OCI-LY7 (cell line): ENCODE measurements around the gene CNTN2. TPM values are rescaled to one million over a fixed set of nuclear protein-coding genes. Genes with fewer than 3 reads are reported as not detected.

Source experiments
- BruUV-seq: library from RNA; stranded (reverse); fragments of 400-500 nt; replicated peaks from 2 replicates; lab custom pipeline; 2021; lab: Mats Ljungman, UMichigan
- CTCF ChIA-PET: fragments of 300-600 bp; sonication (Branson Sonifier 250); formaldehyde crosslinking; loops from one replicate; lab custom pipeline; 2022; ENCODE audit warnings: antibody characterized with exemption; ENCODE audit not compliant: unreplicated experiment; lab: Charles Lee
- POLR2A ChIA-PET: fragments of 300-600 bp; sonication (Branson Sonifier 250); formaldehyde crosslinking; loops from one replicate; lab custom pipeline; 2022; ENCODE audit warnings: antibody characterized with exemption; lab: Charles Lee
- DNase-seq: peaks from one replicate; pipeline ENCODE4 v3.0.0-alpha.2; 2015; ENCODE audit warnings: low spot score
- H2AFZ ChIP-seq: fragments of 200-600 bp; sonication (generic), shearing (Covaris generic); 2 replicates; pipeline ENCODE4 v1.6.1; 2014; ENCODE audit warnings: mild to moderate bottlenecking, antibody characterized with exemption, low read length, moderate library complexity
- H3K27ac ChIP-seq: fragments of 200-600 bp; sonication (generic); 2 replicates; pipeline ENCODE4 v1.5.1; 2014; ENCODE audit warnings: mixed run types, low read depth, mild to moderate bottlenecking, moderate library complexity, low read length, inconsistent platforms; ENCODE audit not compliant: poor library complexity, severe bottlenecking
- H3K36me3 ChIP-seq: fragments of 200-600 bp; sonication (generic); 2 replicates; pipeline ENCODE4 v1.6.1; 2014; ENCODE audit warnings: mild to moderate bottlenecking, antibody characterized with exemption, low read length, moderate library complexity, mixed read lengths; ENCODE audit not compliant: insufficient read depth
- H3K4me1 ChIP-seq: fragments of 200-600 bp; sonication (generic); 2 replicates; pipeline ENCODE4 v1.5.1; 2014; ENCODE audit warnings: mild to moderate bottlenecking, low read length; ENCODE audit not compliant: insufficient read depth, poor library complexity, severe bottlenecking
- H3K4me2 ChIP-seq: fragments of 200-600 bp; sonication (generic); 2 replicates; pipeline ENCODE4 v1.6.1; 2014; ENCODE audit warnings: mild to moderate bottlenecking, low read length
- H3K4me3 ChIP-seq: fragments of 200-600 bp; sonication (generic); 2 replicates; pipeline ENCODE4 v1.5.1; 2014; ENCODE audit warnings: mild to moderate bottlenecking, low read depth, low read length; ENCODE audit not compliant: poor library complexity, severe bottlenecking
- H3K79me2 ChIP-seq: fragments of 200-600 bp; sonication (generic); 2 replicates; pipeline ENCODE4 v1.6.1; 2016; ENCODE audit warnings: low read depth, mild to moderate bottlenecking, low read length, moderate library complexity, mixed read lengths; ENCODE audit not compliant: insufficient read depth
- H3K9me2 ChIP-seq: fragments of 200-600 bp; sonication (generic); 2 replicates; pipeline ENCODE4 v1.6.1; 2016; ENCODE audit warnings: mild to moderate bottlenecking, low read length, mixed read lengths; ENCODE audit not compliant: insufficient read depth
- H3K9me3 ChIP-seq: fragments of 200-600 bp; sonication (generic); 2 replicates; pipeline ENCODE4 v1.6.1; 2014; ENCODE audit warnings: mild to moderate bottlenecking, mixed run types, low read length, mixed read lengths
- H4K20me1 ChIP-seq: fragments of 200-600 bp; sonication (generic); 2 replicates; pipeline ENCODE4 v1.6.1; 2014; ENCODE audit warnings: mild to moderate bottlenecking, antibody characterized with exemption, low read length, moderate library complexity, mixed read lengths; ENCODE audit not compliant: insufficient read depth
- EZH2phosphoT487 ChIP-seq: fragments of 200-600 bp; sonication (generic); IDR thresholded peaks from 2 replicates; pipeline ENCODE4 v1.6.1; 2018; ENCODE audit warnings: low read depth, borderline replicate concordance, mild to moderate bottlenecking, mixed run types, antibody characterized with exemption, low read length, moderate library complexity, mixed read lengths
- intact Hi-C: fragments of 100-400 bp; cut with micrococcal nuclease; formaldehyde crosslinking; loops from one replicate; pipeline ENCODE4 v1.10.0; 2022; ENCODE audit not compliant: unreplicated experiment
- total RNA-seq, 2 experiments: library from RNA; depleted of rRNA in 1 of 2; stranded (reverse); fragments of >200 nt in 1 of 2; shearing (Covaris generic) in 1 of 2; gene quantifications; 2 replicates each; pipeline ENCODE4 v1.2.3, GENCODE V29; 2014 to 2022
- TF ChIP-seq, protein P1 (sequence below): fragments of 200-600 bp; sonication (generic); conservative IDR thresholded peaks from 2 replicates; pipeline ENCODE4 v1.5.1; 2014; ENCODE audit warnings: mild to moderate bottlenecking, antibody characterized with exemption, low read length, moderate library complexity, mixed read lengths

Gene CNTN2
- total RNA-seq, 2 experiments from 2014 or later, result not detected

DNA sequence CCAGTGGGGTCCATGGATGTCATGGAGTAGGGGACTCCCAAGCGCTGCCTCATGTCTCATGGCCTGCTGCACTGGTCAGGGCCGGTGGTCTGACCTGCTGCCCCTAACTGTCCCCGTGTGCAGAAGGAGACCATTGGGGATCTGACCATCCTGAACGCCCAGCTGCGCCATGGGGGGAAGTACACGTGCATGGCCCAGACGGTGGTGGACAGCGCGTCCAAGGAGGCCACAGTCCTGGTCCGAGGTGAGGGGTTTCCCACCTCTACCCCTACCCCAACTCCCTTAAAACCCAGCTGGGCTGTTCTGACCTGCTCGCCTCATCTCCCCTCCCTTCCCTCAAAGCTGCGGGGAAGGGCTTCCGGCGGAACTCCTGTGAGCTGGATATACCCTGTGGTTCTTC, 22.7 kb downstream of the CNTN2 start:
- Histone ChIP-seq H4K20me1 (no peaks in the 10 kb centered on the region), H3K4me1 (no peaks in the 10 kb centered on the region), H3K27ac (no peak overlapping the region), H3K4me2 (no peak overlapping the region), H3K36me3 (no peaks in the 10 kb centered on the region), H3K79me2 (no peaks in the 10 kb centered on the region), H3K9me2 (no peaks in the 10 kb centered on the region), H3K9me3 (no peaks in the 10 kb centered on the region), H3K4me3 (no peak overlapping the region), H2AFZ (no peak overlapping the region)
- intact Hi-C loops, result loop anchor here (10.0 kb wide), 1 partner anchor 189 kb away; no protein-coding TSS in a partner anchor
- CTCF ChIA-PET, result no interaction called here
- no peak for DNase-seq
- TF ChIP-seq, protein P1, sequence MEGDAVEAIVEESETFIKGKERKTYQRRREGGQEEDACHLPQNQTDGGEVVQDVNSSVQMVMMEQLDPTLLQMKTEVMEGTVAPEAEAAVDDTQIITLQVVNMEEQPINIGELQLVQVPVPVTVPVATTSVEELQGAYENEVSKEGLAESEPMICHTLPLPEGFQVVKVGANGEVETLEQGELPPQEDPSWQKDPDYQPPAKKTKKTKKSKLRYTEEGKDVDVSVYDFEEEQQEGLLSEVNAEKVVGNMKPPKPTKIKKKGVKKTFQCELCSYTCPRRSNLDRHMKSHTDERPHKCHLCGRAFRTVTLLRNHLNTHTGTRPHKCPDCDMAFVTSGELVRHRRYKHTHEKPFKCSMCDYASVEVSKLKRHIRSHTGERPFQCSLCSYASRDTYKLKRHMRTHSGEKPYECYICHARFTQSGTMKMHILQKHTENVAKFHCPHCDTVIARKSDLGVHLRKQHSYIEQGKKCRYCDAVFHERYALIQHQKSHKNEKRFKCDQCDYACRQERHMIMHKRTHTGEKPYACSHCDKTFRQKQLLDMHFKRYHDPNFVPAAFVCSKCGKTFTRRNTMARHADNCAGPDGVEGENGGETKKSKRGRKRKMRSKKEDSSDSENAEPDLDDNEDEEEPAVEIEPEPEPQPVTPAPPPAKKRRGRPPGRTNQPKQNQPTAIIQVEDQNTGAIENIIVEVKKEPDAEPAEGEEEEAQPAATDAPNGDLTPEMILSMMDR, result no peak
- TF ChIP-seq EZH2phosphoT487, result no peak
- no TSS peak for BruUV-seq
- POLR2A ChIA-PET, result no interaction called here

DNA sequence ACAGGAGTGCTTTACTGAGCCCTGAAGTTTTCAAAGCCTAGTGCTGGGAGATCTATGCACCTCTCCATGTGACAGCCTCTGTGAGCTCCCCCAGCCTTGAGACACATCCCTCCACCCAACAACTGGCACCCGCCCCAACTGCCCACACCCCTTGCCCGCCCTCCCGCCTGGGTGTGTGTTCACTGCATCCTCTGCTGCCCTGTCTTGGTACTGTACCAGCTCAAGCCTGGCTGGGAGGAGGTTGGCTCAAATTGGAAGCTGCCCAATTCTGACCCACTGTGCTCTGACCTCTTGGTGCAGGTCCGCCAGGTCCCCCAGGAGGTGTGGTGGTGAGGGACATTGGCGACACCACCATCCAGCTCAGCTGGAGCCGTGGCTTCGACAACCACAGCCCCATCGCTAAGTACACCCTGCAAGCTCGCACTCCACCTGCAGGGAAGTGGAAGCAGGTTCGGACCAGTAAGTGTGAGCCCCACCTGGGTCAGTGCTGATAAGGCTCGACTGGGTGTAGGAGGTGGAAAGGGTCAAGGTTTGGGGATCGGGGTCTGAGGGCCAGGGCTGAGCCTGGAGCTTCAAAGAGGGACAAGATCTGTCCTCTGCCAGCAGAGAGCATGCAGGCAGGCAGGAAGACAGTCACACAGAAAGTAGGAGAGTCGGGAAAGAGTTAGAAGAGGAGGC, 23.3 kb downstream of the CNTN2 start:
- ChIA-PET CTCF (no interaction called here), POLR2A (no interaction called here)
- Histone ChIP-seq H3K9me2 (no peaks in the 10 kb centered on the region), H3K27ac (no peak overlapping the region), H3K4me1 (no peaks in the 10 kb centered on the region), H3K4me3 (no peak overlapping the region), H2AFZ (no peak overlapping the region), H3K36me3 (no peaks in the 10 kb centered on the region), H4K20me1 (no peaks in the 10 kb centered on the region), H3K79me2 (no peaks in the 10 kb centered on the region), H3K4me2 (no peak overlapping the region), H3K9me3 (no peaks in the 10 kb centered on the region)
- TF ChIP-seq, protein P1, result peak; percentile 64; the same call in 1 of the 2 replicates
- no peak for TF ChIP-seq EZH2phosphoT487
- no TSS peak for BruUV-seq
- DNase-seq, result peak; percentile 7
- intact Hi-C loops, result loop anchor here (10.0 kb wide), 1 partner anchor 189 kb away; no protein-coding TSS in a partner anchor

DNA sequence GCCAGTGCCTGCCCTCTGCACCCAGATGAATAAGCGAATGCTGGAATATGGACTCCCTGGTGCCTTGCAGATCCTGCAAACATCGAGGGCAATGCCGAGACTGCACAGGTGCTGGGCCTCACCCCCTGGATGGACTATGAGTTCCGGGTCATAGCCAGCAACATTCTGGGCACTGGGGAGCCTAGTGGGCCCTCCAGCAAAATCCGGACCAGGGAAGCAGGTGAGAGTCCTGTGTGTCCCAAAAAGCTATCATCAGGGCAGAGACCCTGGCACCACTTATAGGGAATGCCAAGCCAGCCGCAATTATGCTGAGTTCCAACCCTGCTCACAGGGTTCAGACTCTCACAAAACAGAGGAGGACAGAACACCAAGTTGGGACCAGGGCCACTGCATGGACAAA, 24.0 kb downstream of the CNTN2 start:
- H3K36me3 ChIP-seq, result no peaks in the 10 kb centered on the region
- TF ChIP-seq, protein P1, result no peak
- no peak for TF ChIP-seq EZH2phosphoT487
- no peaks in the 10 kb centered on the region for H3K4me1 ChIP-seq
- H3K79me2 ChIP-seq, result no peaks in the 10 kb centered on the region
- DNase-seq, result no peak
- no peak overlapping the region for H3K27ac ChIP-seq
- no TSS peak for BruUV-seq
- ChIA-PET CTCF (no interaction called here), POLR2A (no interaction called here)
- intact Hi-C loops, result loop anchor here (10.0 kb wide), 1 partner anchor 188 kb away; no protein-coding TSS in a partner anchor
- H3K9me2 ChIP-seq, result no peaks in the 10 kb centered on the region
- no peak overlapping the region for H3K4me3 ChIP-seq
- H3K9me3 ChIP-seq, result no peaks in the 10 kb centered on the region
- no peaks in the 10 kb centered on the region for H4K20me1 ChIP-seq
- H2AFZ ChIP-seq, result no peak overlapping the region
- no peak overlapping the region for H3K4me2 ChIP-seq
